HepG2 (cell line): ENCODE results near the gene USP35. TPM values are rescaled to one million over a fixed set of nuclear protein-coding genes. Genes with fewer than 3 reads are reported as not detected.

Experiments used
- FOXM1 ChIP-seq: sonication (generic); formaldehyde crosslinking; IDR thresholded peaks from 2 replicates; pipeline ENCODE4 v1.5.0; 2020; ENCODE audit warnings: missing genetic modification reagents
- HIVEP1 ChIP-seq: sonication (generic); formaldehyde crosslinking; IDR thresholded peaks from 2 replicates; pipeline ENCODE4 v1.4.0; 2020; ENCODE audit warnings: mild to moderate bottlenecking, missing genetic modification reagents
- MED1 ChIP-seq: sonication (generic); formaldehyde crosslinking; IDR thresholded peaks from 2 replicates; pipeline ENCODE4 v1.4.0; 2020; ENCODE audit warnings: missing genetic modification reagents
- MXI1 ChIP-seq: IDR thresholded peaks from 3 replicates; pipeline ENCODE4 v1.6.1; 2012; ENCODE audit warnings: low read depth, low read length, inconsistent platforms, borderline replicate concordance
- NR2F1 ChIP-seq, 2 experiments: fragments of 450-650 bp in 1 of 2; formaldehyde crosslinking in 1 of 2; IDR thresholded peaks; 2 replicates each; pipeline versions ENCODE4 v1.5.0 to v1.6.1; 2016 to 2020; ENCODE audit warnings: mild to moderate bottlenecking in 1 of 2, missing compliant biosample characterization in 1 of 2, missing genetic modification reagents in 1 of 2, moderate library complexity in 1 of 2
- PCBP1 ChIP-seq: fragments of 200-400 bp; formaldehyde crosslinking; IDR thresholded peaks from 2 replicates; pipeline ENCODE4 v1.6.1; 2017; ENCODE audit warnings: mild to moderate bottlenecking, low read depth, low read length, borderline replicate concordance
- PLRG1 ChIP-seq: fragments of 450-650 bp; conservative IDR thresholded peaks from 2 replicates; pipeline ENCODE4 v1.6.1; 2016
- SMAD1 ChIP-seq: sonication (generic); formaldehyde crosslinking; IDR thresholded peaks from 2 replicates; pipeline ENCODE4 v1.4.0; 2020; ENCODE audit warnings: missing genetic modification reagents, low read depth, mild to moderate bottlenecking, borderline replicate concordance
- SOX13 ChIP-seq, 3 experiments: fragments of 450-650 bp in 1 of 3; sonication (generic) in 1 of 3; formaldehyde crosslinking in 1 of 3; IDR thresholded peaks in 2 of 3; conservative IDR thresholded peaks in 1 of 3; 2 replicates each; pipeline versions ENCODE4 v1.5.0 to v1.6.1; 2016 to 2020; ENCODE audit warnings: antibody characterized with exemption in 1 of 3, mild to moderate bottlenecking in 1 of 3, missing compliant biosample characterization in 1 of 3, missing genetic modification reagents in 1 of 3, moderate library complexity in 1 of 3
- SUZ12 ChIP-seq: fragments of 150-350 bp; IDR thresholded peaks from 2 replicates; pipeline ENCODE4 v1.6.1; 2014; ENCODE audit warnings: low read depth, low read length
- TBX3 ChIP-seq: fragments of 450-650 bp; IDR thresholded peaks from 2 replicates; pipeline ENCODE4 v1.6.1; 2017; ENCODE audit warnings: antibody characterized with exemption, mild to moderate bottlenecking, inconsistent platforms, borderline replicate concordance
- ZFP91 ChIP-seq: sonication (generic); formaldehyde crosslinking; IDR thresholded peaks from 2 replicates; pipeline ENCODE4 v1.9.0; 2022; ENCODE audit warnings: missing genetic modification reagents, mild to moderate bottlenecking, borderline replicate concordance
- ZNF20 ChIP-seq: sonication (generic); formaldehyde crosslinking; IDR thresholded peaks from 2 replicates; pipeline ENCODE4 v1.4.0; 2020; ENCODE audit warnings: mild to moderate bottlenecking, moderate library complexity, missing genetic modification reagents
- ZNF264 ChIP-seq: sonication (generic); formaldehyde crosslinking; IDR thresholded peaks from 2 replicates; pipeline ENCODE4 v1.4.0; 2020; ENCODE audit warnings: missing genetic modification reagents
- ZNF329 ChIP-seq: sonication (generic); formaldehyde crosslinking; IDR thresholded peaks from 2 replicates; pipeline ENCODE4 v1.9.0; 2021; ENCODE audit warnings: low read depth, mild to moderate bottlenecking, missing genetic modification reagents
- ZNF629 ChIP-seq: sonication (generic); formaldehyde crosslinking; conservative IDR thresholded peaks from 2 replicates; pipeline ENCODE4 v1.5.0; 2020; ENCODE audit warnings: missing genetic modification reagents
- polyA plus RNA-seq, 8 experiments: library from polyadenylated mRNA; depleted of rRNA in 3 of 8; stranded (reverse) in 7 of 8; unstranded in 1 of 8; fragments of >200 nt; fragmentation: Illumina TruSeq in 4 of 8; extraction: Trizol in 4 of 8; gene quantifications; 2 replicates each; pipeline versions ENCODE4 v1.2.1 to v1.2.3, GENCODE V29; 2011 to 2016; ENCODE audit warnings: low read depth in 4 of 8, missing spikeins in 1 of 8, mixed read lengths in 1 of 8; ENCODE audit not compliant: insufficient read depth in 1 of 8
- total RNA-seq, 5 experiments: library from RNA; depleted of rRNA; stranded (reverse); fragments of >200 nt; fragmentation: Illumina TruSeq; extraction: Trizol; gene quantifications; 2 replicates each; pipeline ENCODE4 v1.2.3, GENCODE V29; 2016; ENCODE audit warnings: low read depth in 1 of 5
- TF ChIP-seq, protein P1 (sequence below): sonication (generic); formaldehyde crosslinking; IDR thresholded peaks from 2 replicates; pipeline ENCODE4 v1.5.0; 2020; ENCODE audit warnings: mild to moderate bottlenecking, missing genetic modification reagents, borderline replicate concordance
- TF ChIP-seq, protein P2 (sequence below): sonication (generic); formaldehyde crosslinking; IDR thresholded peaks from 2 replicates; pipeline ENCODE4 v1.5.1; 2020; ENCODE audit warnings: mild to moderate bottlenecking, missing genetic modification reagents, moderate library complexity

The USP35 gene
- total and polyA plus RNA-seq, 2 of the 13 experiments (the other 11 are each of a cell fraction or from before 2014, with no cell fraction given) = 4.6 to 7.7 TPM

DNA sequence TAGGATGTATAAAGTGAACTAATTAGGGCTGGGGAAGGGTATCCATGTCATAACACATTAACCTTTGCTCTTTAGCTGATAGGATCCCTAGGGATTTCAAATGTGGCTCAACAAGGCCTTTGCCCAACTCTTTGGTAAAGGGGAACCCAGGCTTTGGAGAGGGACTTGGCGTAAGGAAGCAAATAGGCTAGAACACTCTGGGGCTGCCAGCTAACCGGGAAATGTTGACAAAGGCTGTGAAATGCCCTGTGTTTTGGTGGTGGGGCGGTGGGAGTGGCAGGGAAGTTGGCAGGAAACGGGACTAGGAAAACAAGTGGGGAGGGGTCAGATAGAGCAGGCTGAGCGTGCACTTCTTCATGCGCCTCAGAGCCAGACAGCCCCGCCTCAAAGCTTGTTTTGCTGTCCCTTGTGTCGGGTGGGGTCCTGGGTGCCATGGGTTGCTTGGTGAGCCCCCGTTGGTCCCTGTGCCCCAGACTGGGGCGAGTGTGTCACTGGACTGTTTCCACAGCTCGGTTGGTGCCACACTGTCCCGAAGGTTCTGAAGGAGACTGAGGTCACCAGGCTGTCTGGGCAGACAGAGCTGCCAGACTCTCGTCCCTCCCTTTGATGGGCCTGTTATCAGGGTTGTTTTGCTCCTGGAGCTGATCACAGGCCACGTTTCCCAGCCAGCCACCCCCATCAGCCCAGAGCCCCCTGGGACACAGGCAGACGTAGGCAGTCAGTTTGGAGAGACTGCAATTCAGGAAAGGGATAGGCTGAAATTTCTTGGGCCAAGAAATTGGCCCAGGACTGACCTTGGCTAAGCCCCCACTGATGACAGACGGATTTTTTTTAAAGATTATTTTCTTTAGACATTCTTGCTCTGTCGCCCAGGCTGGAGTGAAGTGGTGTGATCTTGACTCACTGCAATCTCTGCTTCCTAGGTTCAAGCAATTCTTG is 19.9 kb upstream of the USP35 start (continued):
- TF ChIP-seq, protein P1, sequence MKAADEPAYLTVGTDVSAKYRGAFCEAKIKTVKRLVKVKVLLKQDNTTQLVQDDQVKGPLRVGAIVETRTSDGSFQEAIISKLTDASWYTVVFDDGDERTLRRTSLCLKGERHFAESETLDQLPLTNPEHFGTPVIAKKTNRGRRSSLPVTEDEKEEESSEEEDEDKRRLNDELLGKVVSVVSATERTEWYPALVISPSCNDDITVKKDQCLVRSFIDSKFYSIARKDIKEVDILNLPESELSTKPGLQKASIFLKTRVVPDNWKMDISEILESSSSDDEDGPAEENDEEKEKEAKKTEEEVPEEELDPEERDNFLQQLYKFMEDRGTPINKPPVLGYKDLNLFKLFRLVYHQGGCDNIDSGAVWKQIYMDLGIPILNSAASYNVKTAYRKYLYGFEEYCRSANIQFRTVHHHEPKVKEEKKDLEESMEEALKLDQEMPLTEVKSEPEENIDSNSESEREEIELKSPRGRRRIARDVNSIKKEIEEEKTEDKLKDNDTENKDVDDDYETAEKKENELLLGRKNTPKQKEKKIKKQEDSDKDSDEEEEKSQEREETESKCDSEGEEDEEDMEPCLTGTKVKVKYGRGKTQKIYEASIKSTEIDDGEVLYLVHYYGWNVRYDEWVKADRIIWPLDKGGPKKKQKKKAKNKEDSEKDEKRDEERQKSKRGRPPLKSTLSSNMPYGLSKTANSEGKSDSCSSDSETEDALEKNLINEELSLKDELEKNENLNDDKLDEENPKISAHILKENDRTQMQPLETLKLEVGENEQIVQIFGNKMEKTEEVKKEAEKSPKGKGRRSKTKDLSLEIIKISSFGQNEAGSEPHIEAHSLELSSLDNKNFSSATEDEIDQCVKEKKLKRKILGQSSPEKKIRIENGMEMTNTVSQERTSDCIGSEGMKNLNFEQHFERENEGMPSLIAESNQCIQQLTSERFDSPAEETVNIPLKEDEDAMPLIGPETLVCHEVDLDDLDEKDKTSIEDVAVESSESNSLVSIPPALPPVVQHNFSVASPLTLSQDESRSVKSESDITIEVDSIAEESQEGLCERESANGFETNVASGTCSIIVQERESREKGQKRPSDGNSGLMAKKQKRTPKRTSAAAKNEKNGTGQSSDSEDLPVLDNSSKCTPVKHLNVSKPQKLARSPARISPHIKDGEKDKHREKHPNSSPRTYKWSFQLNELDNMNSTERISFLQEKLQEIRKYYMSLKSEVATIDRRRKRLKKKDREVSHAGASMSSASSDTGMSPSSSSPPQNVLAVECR = 0 out of 2 replicates have a peak, but pooled peaks have one; percentile 9
- TF ChIP-seq ZNF20 (CRISPR knock-in tag) = no peak
- 0 out of 4 replicates have a peak, but pooled peaks of 1 of the 2 experiments have one; percentile 9 for TF ChIP-seq NR2F1 (CRISPR knock-in tag; IDR thresholded peaks at IDR 0.05)
- TF ChIP-seq FOXM1 (CRISPR knock-in tag) = no peak
- TF ChIP-seq ZFP91 = peak; percentile 37; the same call in 1 of the 2 replicates
- TF ChIP-seq MED1 (CRISPR knock-in tag) = 0 out of 2 replicates have a peak, but pooled peaks have one; percentile 30
- no peak for TF ChIP-seq PCBP1
- no peak for TF ChIP-seq TBX3
- TF ChIP-seq ZNF329 (CRISPR knock-in tag) = no peak
- no peak for TF ChIP-seq HIVEP1 (CRISPR knock-in tag)
- no peak for TF ChIP-seq SMAD1 (CRISPR knock-in tag)
- TF ChIP-seq, protein P2, sequence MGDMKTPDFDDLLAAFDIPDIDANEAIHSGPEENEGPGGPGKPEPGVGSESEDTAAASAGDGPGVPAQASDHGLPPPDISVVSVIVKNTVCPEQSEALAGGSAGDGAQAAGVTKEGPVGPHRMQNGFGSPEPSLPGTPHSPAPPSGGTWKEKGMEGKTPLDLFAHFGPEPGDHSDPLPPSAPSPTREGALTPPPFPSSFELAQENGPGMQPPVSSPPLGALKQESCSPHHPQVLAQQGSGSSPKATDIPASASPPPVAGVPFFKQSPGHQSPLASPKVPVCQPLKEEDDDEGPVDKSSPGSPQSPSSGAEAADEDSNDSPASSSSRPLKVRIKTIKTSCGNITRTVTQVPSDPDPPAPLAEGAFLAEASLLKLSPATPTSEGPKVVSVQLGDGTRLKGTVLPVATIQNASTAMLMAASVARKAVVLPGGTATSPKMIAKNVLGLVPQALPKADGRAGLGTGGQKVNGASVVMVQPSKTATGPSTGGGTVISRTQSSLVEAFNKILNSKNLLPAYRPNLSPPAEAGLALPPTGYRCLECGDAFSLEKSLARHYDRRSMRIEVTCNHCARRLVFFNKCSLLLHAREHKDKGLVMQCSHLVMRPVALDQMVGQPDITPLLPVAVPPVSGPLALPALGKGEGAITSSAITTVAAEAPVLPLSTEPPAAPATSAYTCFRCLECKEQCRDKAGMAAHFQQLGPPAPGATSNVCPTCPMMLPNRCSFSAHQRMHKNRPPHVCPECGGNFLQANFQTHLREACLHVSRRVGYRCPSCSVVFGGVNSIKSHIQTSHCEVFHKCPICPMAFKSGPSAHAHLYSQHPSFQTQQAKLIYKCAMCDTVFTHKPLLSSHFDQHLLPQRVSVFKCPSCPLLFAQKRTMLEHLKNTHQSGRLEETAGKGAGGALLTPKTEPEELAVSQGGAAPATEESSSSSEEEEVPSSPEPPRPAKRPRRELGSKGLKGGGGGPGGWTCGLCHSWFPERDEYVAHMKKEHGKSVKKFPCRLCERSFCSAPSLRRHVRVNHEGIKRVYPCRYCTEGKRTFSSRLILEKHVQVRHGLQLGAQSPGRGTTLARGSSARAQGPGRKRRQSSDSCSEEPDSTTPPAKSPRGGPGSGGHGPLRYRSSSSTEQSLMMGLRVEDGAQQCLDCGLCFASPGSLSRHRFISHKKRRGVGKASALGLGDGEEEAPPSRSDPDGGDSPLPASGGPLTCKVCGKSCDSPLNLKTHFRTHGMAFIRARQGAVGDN (CRISPR knock-in tag) = peak; percentile 60
- no peak for TF ChIP-seq ZNF629 (CRISPR knock-in tag)
- TF ChIP-seq PLRG1 = no peak
- TF ChIP-seq MXI1 = no peak
- no peak for TF ChIP-seq SOX13 (IDR thresholded peaks at IDR 0.05)
- TF ChIP-seq SOX13 (CRISPR knock-in tag; conservative IDR thresholded peaks at IDR 0.05 in 1 of 2, IDR thresholded peaks at IDR 0.05 in 1 of 2) = no peak
- TF ChIP-seq ZNF264 (CRISPR knock-in tag) = peak; percentile 69
- no peak for TF ChIP-seq SUZ12
